GM23338 (cell line): ENCODE results near the gene SND1. TPM values are rescaled to one million over a fixed set of nuclear protein-coding genes. Genes with fewer than 3 reads are reported as not detected.
A peak's percentile ranks its signal among the peaks of the same experiment; 100 is the strongest.

Experiments
- ATAC-seq: fragments of 200-7000 bp; cut with Tn5 transposase; 3 replicates; pipeline ENCODE4 v1.9.1; 2020
- DNase-seq: peaks from one replicate; pipeline ENCODE4 v3.0.0-alpha.2; 2015; ENCODE audit warnings: low spot score
- H2AFZ ChIP-seq: fragments of 200-600 bp; sonication (generic); 2 replicates; pipeline ENCODE4 v1.8.0; 2016; ENCODE audit warnings: antibody characterized with exemption, mild to moderate bottlenecking, moderate library complexity
- H3F3A ChIP-seq: fragments of 200-600 bp; sonication (generic); replicated peaks from 2 replicates; pipeline ENCODE4 v1.8.0; 2017; ENCODE audit warnings: antibody characterized with exemption, mixed run types, low read depth
- H3K27ac ChIP-seq: fragments of 200-600 bp; sonication (generic); 2 replicates; pipeline ENCODE4 v1.6.1; 2016; ENCODE audit warnings: low read depth
- H3K27me3 ChIP-seq: fragments of 200-600 bp; sonication (generic); 2 replicates; pipeline ENCODE4 v1.8.0; 2016; ENCODE audit warnings: mild to moderate bottlenecking, mixed run types, moderate library complexity; ENCODE audit not compliant: insufficient read depth
- H3K36me3 ChIP-seq: fragments of 200-600 bp; sonication (generic); 2 replicates; pipeline ENCODE4 v1.8.0; 2016; ENCODE audit warnings: mild to moderate bottlenecking; ENCODE audit not compliant: insufficient read depth
- H3K4me1 ChIP-seq: fragments of 200-600 bp; sonication (generic); 2 replicates; pipeline ENCODE4 v1.8.0; 2016; ENCODE audit warnings: mild to moderate bottlenecking, moderate library complexity; ENCODE audit not compliant: insufficient read depth
- H3K4me2 ChIP-seq: fragments of 200-600 bp; sonication (generic); 2 replicates; pipeline ENCODE4 v1.7.1; 2017; ENCODE audit warnings: mixed run types
- H3K4me3 ChIP-seq: fragments of 200-600 bp; sonication (generic); 2 replicates; pipeline ENCODE4 v1.6.1; 2016; ENCODE audit warnings: mixed run types
- H3K79me2 ChIP-seq: fragments of 200-600 bp; sonication (generic); replicated peaks from 2 replicates; pipeline ENCODE4 v1.8.0; 2017; ENCODE audit warnings: mild to moderate bottlenecking; ENCODE audit not compliant: insufficient read depth
- H3K9me2 ChIP-seq: fragments of 200-600 bp; sonication (generic); 2 replicates; pipeline ENCODE4 v1.8.0; 2017; ENCODE audit not compliant: insufficient read depth
- H4K20me1 ChIP-seq: fragments of 200-600 bp; sonication (generic); replicated peaks from 2 replicates; pipeline ENCODE4 v1.8.0; 2017; ENCODE audit warnings: mild to moderate bottlenecking; ENCODE audit not compliant: insufficient read depth
- H3K27ac Mint-ChIP-seq: 2 replicates; pipeline ENCODE4 v1.8.0; 2020; ENCODE audit warnings: inconsistent platforms, mild to moderate bottlenecking, moderate library complexity, mixed read lengths
- H3K27me3 Mint-ChIP-seq: 3 replicates; pipeline ENCODE4 v1.8.0; 2022; ENCODE audit warnings: low read depth, mild to moderate bottlenecking, moderate library complexity, mixed read lengths, inconsistent platforms; ENCODE audit not compliant: insufficient read depth, poor library complexity
- H3K36me3 Mint-ChIP-seq: 3 replicates; pipeline ENCODE4 v1.8.0; 2021; ENCODE audit warnings: low read depth, mild to moderate bottlenecking, inconsistent platforms, moderate library complexity, mixed read lengths
- H3K4me1 Mint-ChIP-seq: 3 replicates; pipeline ENCODE4 v1.8.0; 2020; ENCODE audit warnings: mild to moderate bottlenecking, inconsistent platforms, mixed read lengths
- H3K4me3 Mint-ChIP-seq: 3 replicates; pipeline ENCODE4 v1.8.0; 2021; ENCODE audit warnings: moderate library complexity, mild to moderate bottlenecking, inconsistent platforms, mixed read lengths
- H3K9me3 Mint-ChIP-seq: 3 replicates; pipeline ENCODE4 v1.8.0; 2020; ENCODE audit warnings: moderate library complexity, mild to moderate bottlenecking, inconsistent platforms, mixed read lengths
- CREB1 ChIP-seq: fragments of 250-450 bp; sonication (Bioruptor Pico); IDR thresholded peaks from 2 replicates; pipeline ENCODE4 v1.5.0; 2020; ENCODE audit warnings: low read depth, mild to moderate bottlenecking, moderate library complexity
- EZH2 ChIP-seq: fragments of 200-600 bp; sonication (generic); IDR thresholded peaks from one replicate; pipeline ENCODE4 v1.8.0; 2017; ENCODE audit warnings: antibody characterized with exemption, mild to moderate bottlenecking, low read depth; ENCODE audit not compliant: unreplicated experiment
- EZH2phosphoT487 ChIP-seq: fragments of 200-600 bp; sonication (generic); IDR thresholded peaks from one replicate; pipeline ENCODE4 v1.8.1; 2018; ENCODE audit warnings: antibody characterized with exemption; ENCODE audit not compliant: unreplicated experiment
- JUNB ChIP-seq: IDR thresholded peaks from one replicate; pipeline ENCODE4 v1.6.1; 2016; ENCODE audit warnings: antibody characterized with exemption; ENCODE audit not compliant: unreplicated experiment
- NANOG ChIP-seq: IDR thresholded peaks from 2 replicates; pipeline ENCODE4 v1.6.1; 2016; ENCODE audit warnings: antibody characterized with exemption, borderline replicate concordance
- POLR2AphosphoS5 ChIP-seq: IDR thresholded peaks from 2 replicates; pipeline ENCODE4 v1.6.1; 2016; ENCODE audit warnings: antibody characterized with exemption, low read depth
- ZNF114 ChIP-seq: fragments of 250-450 bp; sonication (Bioruptor Pico); IDR thresholded peaks from 2 replicates; pipeline ENCODE4 v1.5.0; 2020; ENCODE audit warnings: mild to moderate bottlenecking, moderate library complexity
- ZNF331 ChIP-seq: fragments of 250-450 bp; sonication (Bioruptor Pico); IDR thresholded peaks from 2 replicates; pipeline ENCODE4 v1.5.0; 2020; ENCODE audit warnings: low read depth, mild to moderate bottlenecking, moderate library complexity
- polyA plus RNA-seq: library from polyadenylated mRNA; unstranded; fragments of >200 nt; fragmentation: Nextera tagmentation; extraction: Ambion mirVana; gene quantifications from 2 replicates; pipeline ENCODE4 v1.2.1, GENCODE V29; 2016
- total RNA-seq: library from RNA; depleted of rRNA; stranded (reverse); fragments of >200 nt; shearing (Covaris generic); gene quantifications from 2 replicates; pipeline ENCODE4 v1.2.3, GENCODE V29; 2014
- TF ChIP-seq, protein P1 (sequence below): IDR thresholded peaks from one replicate; pipeline ENCODE4 v1.6.1; 2018; ENCODE audit warnings: antibody characterized with exemption; ENCODE audit not compliant: unreplicated experiment
- TF ChIP-seq, protein P2 (sequence below): IDR thresholded peaks from 2 replicates; pipeline ENCODE4 v1.6.1; 2016; ENCODE audit warnings: antibody characterized with exemption

Gene SND1
- total and polyA plus RNA-seq, 2 experiments from 2014 or later = 107 to 254 TPM

DNA sequence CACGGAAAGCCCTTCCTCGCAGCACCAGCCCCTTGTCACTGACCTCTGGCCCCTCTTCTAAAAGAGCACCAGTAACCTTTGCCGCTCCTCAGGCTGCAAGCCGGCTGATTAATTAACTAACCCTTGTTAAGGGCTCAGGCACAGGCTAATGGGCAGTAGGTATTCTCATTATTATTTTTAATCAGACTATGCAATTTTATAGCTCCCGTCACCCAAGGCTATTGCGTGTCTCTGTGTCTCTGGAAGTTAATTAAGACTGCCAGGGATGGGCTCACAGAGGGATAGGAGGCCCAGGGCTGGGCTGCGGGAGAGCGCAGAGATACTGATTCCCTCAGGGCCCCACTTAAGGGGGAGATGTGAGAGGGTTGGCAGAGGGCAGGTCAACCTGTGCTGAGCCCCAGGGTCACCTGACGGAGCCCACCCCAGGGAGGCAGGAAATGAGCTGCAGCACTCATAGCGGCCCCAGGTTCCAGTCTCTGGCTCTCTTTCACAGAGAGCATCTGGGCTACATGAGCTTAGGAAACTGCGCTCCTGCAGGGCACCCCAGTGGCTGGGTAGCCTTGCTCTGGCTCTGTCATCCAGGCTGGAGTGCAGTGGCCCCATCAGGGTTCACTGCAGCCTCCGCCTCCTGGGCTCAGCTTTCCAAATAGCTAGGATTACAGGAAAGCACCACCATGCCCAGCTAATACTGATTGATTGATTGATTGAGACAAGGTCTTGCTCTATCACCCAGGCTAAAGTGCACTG lies 471.5 kb downstream of the SND1 start:
- no peak overlapping the region for H3K4me3 Mint-ChIP-seq
- peaks cover 19% of the 10 kb centered on the region; the same call in 2 of the 3 replicates for H3K4me1 Mint-ChIP-seq
- Histone ChIP-seq H3F3A (0 out of 2 replicates have a peak, but pooled peaks cover 4% of the 10 kb centered on the region), H3K9me2 (no peaks in the 10 kb centered on the region), H3K27me3 (no peaks in the 10 kb centered on the region), H4K20me1 (no peaks in the 10 kb centered on the region), H2AFZ (no peak overlapping the region), H3K4me3 (no peak overlapping the region), H3K27ac (no peak overlapping the region), H3K36me3 (no peaks in the 10 kb centered on the region), H3K4me1 (peaks cover 7% of the 10 kb centered on the region; the same call in 1 of the 2 replicates), H3K4me2 (no peak overlapping the region), H3K79me2 (no peaks in the 10 kb centered on the region)
- DNase-seq (peak; percentile 53), ATAC-seq (peak; percentile 76)
- no peaks in the 10 kb centered on the region for H3K36me3 Mint-ChIP-seq
- no peaks in the 10 kb centered on the region for H3K9me3 Mint-ChIP-seq
- TF ChIP-seq POLR2AphosphoS5 = no peak
- no peak for TF ChIP-seq EZH2phosphoT487
- no peak for TF ChIP-seq ZNF114 (CRISPR knock-in tag)
- TF ChIP-seq, protein P1, sequence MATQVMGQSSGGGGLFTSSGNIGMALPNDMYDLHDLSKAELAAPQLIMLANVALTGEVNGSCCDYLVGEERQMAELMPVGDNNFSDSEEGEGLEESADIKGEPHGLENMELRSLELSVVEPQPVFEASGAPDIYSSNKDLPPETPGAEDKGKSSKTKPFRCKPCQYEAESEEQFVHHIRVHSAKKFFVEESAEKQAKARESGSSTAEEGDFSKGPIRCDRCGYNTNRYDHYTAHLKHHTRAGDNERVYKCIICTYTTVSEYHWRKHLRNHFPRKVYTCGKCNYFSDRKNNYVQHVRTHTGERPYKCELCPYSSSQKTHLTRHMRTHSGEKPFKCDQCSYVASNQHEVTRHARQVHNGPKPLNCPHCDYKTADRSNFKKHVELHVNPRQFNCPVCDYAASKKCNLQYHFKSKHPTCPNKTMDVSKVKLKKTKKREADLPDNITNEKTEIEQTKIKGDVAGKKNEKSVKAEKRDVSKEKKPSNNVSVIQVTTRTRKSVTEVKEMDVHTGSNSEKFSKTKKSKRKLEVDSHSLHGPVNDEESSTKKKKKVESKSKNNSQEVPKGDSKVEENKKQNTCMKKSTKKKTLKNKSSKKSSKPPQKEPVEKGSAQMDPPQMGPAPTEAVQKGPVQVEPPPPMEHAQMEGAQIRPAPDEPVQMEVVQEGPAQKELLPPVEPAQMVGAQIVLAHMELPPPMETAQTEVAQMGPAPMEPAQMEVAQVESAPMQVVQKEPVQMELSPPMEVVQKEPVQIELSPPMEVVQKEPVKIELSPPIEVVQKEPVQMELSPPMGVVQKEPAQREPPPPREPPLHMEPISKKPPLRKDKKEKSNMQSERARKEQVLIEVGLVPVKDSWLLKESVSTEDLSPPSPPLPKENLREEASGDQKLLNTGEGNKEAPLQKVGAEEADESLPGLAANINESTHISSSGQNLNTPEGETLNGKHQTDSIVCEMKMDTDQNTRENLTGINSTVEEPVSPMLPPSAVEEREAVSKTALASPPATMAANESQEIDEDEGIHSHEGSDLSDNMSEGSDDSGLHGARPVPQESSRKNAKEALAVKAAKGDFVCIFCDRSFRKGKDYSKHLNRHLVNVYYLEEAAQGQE = no peak
- no peak for TF ChIP-seq JUNB
- TF ChIP-seq NANOG = no peak
- TF ChIP-seq ZNF331 (CRISPR knock-in tag) = no peak
- H3K27ac Mint-ChIP-seq = no peak overlapping the region
- peaks cover 5% of the 10 kb centered on the region for H3K27me3 Mint-ChIP-seq

DNA sequence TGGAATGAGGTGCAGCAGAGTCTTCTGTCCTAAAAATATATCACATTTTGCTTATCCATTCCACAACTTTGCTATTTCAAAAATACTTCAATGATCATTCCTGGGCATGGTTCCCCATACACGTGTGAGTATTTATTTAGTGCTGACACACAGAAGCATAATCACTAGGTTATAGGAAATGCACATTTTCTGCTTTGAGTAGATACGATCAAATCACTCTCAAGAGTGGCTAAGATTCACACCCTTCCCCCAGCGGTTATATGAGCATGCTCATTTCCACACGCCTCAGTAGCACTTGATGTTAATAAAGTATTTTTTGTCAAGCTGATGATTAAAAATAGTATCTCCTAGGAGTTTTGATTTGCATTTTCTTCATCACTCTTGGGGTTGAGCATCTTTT lies 472.8 kb downstream of the SND1 start:
- H3K36me3 ChIP-seq = no peaks in the 10 kb centered on the region
- no peaks in the 10 kb centered on the region for H4K20me1 ChIP-seq
- no peak overlapping the region for H2AFZ ChIP-seq
- TF ChIP-seq POLR2AphosphoS5 (no peak), EZH2 (no peak), CREB1 (no peak), ZNF331 (CRISPR knock-in tag) (no peak)
- TF ChIP-seq, protein P2, sequence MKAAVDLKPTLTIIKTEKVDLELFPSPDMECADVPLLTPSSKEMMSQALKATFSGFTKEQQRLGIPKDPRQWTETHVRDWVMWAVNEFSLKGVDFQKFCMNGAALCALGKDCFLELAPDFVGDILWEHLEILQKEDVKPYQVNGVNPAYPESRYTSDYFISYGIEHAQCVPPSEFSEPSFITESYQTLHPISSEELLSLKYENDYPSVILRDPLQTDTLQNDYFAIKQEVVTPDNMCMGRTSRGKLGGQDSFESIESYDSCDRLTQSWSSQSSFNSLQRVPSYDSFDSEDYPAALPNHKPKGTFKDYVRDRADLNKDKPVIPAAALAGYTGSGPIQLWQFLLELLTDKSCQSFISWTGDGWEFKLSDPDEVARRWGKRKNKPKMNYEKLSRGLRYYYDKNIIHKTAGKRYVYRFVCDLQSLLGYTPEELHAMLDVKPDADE = no peak
- H3K4me2 ChIP-seq = no peak overlapping the region
- H3K4me3 ChIP-seq = no peak overlapping the region
- H3K9me3 Mint-ChIP-seq = no peaks in the 10 kb centered on the region
- 0 out of 2 replicates have a peak, but pooled peaks cover 4% of the 10 kb centered on the region for H3F3A ChIP-seq
- no peaks in the 10 kb centered on the region for H3K36me3 Mint-ChIP-seq
- peaks cover 7% of the 10 kb centered on the region; the same call in 1 of the 2 replicates for H3K4me1 ChIP-seq
- H3K27ac Mint-ChIP-seq = no peak overlapping the region
- no peak overlapping the region for H3K4me3 Mint-ChIP-seq
- ATAC-seq (no peak), DNase-seq (no peak)
- H3K79me2 ChIP-seq = no peaks in the 10 kb centered on the region
- no peak overlapping the region for H3K27ac ChIP-seq
- H3K27me3 ChIP-seq = no peaks in the 10 kb centered on the region
- H3K9me2 ChIP-seq = no peaks in the 10 kb centered on the region
- H3K27me3 Mint-ChIP-seq = peaks cover 5% of the 10 kb centered on the region
- H3K4me1 Mint-ChIP-seq = peaks cover 19% of the 10 kb centered on the region; the same call in 2 of the 3 replicates
